Stimulated activated CD8-positive, alpha-beta memory T cell treated with anti-CD3 and anti-CD28 coated beads, Interleukin-4, amount 100 ng/mL, for 24 hours (primary cell): Measurements from ENCODE around the gene PTPRE.

Experiments used
- DNase-seq: peaks from one replicate; pipeline ENCODE4 v3.0.0-alpha.2; 2020; ENCODE audit warnings: low read depth

Gene PTPRE

GRCh38 chr10:127906548-127907377, at the start of gene PTPRE:
TSS of gene PTPRE (plus strand) at chr10:127907103. CDS start at chr10:128040882, 133,779 bp downstream.
- DNase-seq: peak; percentile 61

- no peak for DNase-seq
Measured at GRCh38 chr10:127860592-127860991, 46.3 kb upstream of the PTPRE start.

- no peak for DNase-seq
Measured at GRCh38 chr10:127863231-127863825, 43.6 kb upstream of the PTPRE start.

GRCh38 chr10:127866276-127867013, 40.5 kb upstream of the PTPRE start:
- no peak for DNase-seq

GRCh38 chr10:127867805-127868204, 39.1 kb upstream of the PTPRE start:
- DNase-seq: no peak

GRCh38 chr10:127869329-127869728, 37.6 kb upstream of the PTPRE start:
- no peak for DNase-seq

GRCh38 chr10:127871631-127872010, 35.3 kb upstream of the PTPRE start:
- DNase-seq: no peak

- DNase-seq: no peak
Measured at GRCh38 chr10:127872011-127872761, 34.7 kb upstream of the PTPRE start.

GRCh38 chr10:127872871-127873600, 33.9 kb upstream of the PTPRE start:
- DNase-seq: no peak

GRCh38 chr10:127873901-127874470, 32.9 kb upstream of the PTPRE start:
- no peak for DNase-seq

- DNase-seq: no peak
Measured at GRCh38 chr10:127874671-127875448, 32.0 kb upstream of the PTPRE start.

- no peak for DNase-seq
Measured at GRCh38 chr10:127875449-127875765, 31.5 kb upstream of the PTPRE start.

GRCh38 chr10:127875916-127876315, 31.0 kb upstream of the PTPRE start:
- no peak for DNase-seq

GRCh38 chr10:127877116-127877515, 29.8 kb upstream of the PTPRE start:
- no peak for DNase-seq

GRCh38 chr10:127877699-127878098, 29.2 kb upstream of the PTPRE start:
- DNase-seq: no peak

GRCh38 chr10:127878475-127879055, 28.3 kb upstream of the PTPRE start:
- DNase-seq: no peak

- DNase-seq: no peak
Measured at GRCh38 chr10:127880557-127880956, 26.3 kb upstream of the PTPRE start.

- no peak for DNase-seq
Measured at GRCh38 chr10:127881262-127881661, 25.6 kb upstream of the PTPRE start.

- DNase-seq: no peak
Measured at GRCh38 chr10:127882391-127882790, 24.5 kb upstream of the PTPRE start.

- no peak for DNase-seq
Measured at GRCh38 chr10:127882801-127883459, 24.0 kb upstream of the PTPRE start.
